Activated CD4-positive, alpha-beta T cell treated with anti-CD3 and anti-CD28 coated beads, Interleukin-2, amount 50 U/mL, for 16 hours (primary cell): Measurements from ENCODE around the gene CELF3.
"Not testable (repeated sequence)": the region's sequence is repeated elsewhere in the genome, so short reads cannot be mapped to it uniquely, and the experiment has no call there.

Experiments used
- DNase-seq: peaks from one replicate; pipeline ENCODE4 v3.0.0-alpha.2; 2020

The CELF3 gene

DNA sequence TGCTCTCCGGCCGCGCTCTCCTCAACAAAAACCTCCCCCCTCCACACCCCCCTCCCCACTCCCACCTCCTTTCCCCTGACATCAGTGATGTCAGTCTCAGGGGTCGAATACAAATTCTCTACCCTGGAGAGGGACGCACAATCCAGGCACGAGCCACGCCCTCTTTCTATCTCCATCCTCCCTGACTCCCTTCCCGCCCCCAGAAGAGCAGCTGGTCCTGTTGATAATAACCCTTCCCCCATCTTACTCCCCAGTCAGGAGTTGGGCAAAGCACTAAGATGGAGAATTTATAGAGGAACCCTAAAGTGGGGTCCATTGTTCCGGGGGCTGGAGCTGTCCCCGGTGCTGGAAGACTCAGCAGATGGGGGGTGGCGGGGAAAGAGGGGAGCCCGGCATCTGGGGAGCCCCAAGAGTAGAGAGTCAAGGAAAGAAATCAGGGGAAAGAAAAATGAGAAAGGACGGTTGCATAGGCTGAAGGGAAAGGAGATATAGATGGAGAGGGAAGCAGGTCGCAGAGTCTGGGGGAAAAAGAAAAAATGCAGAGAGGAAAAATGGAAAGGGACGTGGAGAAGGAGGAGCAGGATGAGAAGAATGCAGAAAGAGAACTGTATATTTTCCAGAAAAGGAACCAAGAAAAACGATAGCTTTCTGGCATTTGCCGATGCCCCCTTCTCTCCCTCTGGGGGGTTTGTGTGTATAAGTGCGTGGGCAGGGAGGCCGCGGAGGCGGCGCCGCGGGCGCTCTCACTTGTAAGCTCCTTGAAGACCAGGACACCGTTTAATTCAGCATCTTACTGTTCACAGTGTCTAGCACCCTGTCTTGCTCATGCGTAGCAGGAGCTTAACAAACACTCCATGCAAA, at the start of gene CELF3:
Gene CELF3 (minus strand): TSS at position 33 of the 861 bp plus-strand sequence. CDS start 783 bp downstream, outside the sequence.
- no peak for DNase-seq

DNA sequence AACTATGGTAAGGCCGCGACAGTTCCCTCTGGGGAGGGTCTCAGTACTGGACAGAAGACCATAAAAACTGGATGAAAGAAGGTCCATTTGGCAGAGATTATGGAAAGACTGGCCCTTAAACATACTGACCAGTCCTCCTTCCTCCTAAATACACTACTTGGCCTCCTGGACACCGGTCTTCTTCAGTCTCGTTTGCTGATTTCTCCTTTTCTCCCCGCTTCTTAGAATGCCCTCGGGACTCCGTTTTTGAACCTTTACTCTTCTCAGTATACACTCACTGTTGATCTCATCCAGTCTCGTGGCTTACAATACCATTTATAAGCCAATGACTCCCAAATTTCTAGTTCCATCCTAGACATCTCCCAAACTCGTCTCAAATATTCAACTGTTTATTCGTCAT, 47.4 kb upstream of the CELF3 start:
- DNase-seq, result no peak

DNA sequence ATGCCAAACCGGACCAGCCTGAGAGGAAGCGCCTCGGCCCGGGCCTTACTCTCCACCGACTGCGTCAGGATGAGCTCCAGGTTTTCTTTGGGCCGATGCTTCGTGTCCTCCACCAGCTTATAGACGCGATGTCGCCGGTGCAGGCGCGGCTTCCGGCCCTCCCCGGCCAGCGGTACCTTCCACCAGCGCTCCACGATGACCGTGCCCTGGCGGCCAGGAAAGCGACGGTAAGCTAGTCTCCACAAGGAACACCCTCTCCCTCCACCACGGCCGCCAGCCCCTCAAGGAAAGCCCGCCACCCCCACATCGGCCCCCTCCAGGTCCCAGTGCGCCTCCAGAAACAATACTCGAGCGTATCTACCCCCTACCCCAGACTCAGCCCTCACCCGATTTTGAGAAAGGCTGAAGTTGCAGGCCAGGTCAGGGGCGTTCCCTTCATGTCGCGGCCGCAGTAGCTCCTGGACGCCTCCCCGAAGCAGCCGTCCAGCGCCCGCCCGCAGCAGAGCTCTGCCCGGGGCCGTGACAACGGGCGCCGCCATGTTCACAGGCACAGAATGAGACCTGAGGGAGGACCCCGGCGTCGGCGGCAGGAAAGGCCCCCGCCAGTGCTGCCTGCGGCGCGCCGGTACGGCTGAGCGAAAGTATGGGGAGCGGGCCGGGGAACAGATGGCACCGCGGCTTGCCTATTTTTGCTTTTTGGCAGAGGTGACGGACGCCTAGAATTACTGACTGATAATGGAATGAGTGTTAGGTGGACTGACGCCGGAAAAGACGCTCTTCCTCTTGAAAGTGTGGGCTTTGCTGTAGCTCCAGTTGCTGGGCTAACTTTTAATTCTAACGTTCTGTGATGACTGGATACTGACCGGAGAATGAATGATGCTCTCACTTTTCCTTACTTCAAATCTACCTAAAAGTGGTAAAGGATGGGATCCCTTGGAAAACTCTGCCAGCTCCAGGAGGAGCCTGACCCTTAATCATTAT, 46.6 kb upstream of the CELF3 start, which contains the start of gene MRPL9:
Gene MRPL9 (minus strand): TSS at position 556 of the 981 bp plus-strand sequence. CDS start 17 bp downstream, at position 539.
- DNase-seq, result peak; percentile 93

DNA sequence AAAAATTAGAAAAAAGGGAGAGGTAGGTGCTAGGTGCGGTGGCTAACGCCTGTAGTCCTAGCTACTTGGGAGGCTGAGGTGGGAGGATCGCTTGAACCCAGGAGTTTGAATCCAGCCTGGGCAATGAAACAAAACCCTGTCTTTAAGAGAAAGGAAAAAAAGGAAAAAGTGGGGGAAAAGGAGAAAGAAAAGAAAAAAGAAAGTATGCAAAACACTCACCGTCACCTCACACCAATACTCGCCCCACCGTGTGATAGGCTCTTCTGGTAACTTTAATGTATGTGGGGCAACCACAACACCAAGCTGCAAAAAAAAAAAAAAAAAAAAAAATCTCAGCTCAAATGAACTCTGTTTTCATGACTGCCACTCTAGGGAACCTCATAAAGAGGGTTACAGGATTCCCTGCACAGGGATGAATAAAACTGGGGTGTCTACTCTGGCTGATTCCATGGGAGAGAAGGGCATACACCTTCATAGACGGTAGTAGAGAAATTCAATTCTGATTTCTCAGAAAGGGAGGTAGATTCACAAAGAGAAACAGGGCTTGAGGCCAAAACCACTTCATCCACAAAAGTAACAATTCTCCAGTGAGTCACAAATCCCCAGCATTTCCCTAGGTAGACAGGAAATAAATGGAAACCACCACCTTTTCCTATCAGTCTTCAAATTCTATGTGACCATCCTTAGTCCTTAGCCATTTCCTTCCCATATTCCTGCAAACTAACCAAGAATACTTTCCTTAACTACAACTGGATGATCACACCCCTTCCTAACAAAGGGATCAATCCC, 44.2 kb upstream of the CELF3 start:
- no peak for DNase-seq

DNA sequence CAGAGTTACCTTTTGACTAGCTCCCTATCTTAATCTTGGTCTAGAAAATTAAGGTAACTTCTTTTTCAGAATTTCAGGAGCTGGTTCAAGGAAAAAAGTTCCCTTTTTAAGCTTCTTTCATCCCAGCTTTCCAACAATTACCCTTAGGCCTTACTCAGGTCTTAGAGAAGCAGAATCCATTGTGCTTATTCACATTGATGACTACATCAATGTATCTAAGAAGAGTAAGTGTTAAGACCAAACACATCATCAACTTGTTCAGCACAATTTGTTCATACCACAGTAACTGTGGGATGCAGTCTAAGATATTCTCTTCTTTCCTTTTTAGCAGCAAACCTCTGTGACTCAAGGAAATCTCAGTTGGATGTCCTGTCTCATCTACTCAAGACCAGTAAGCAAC, 42.6 kb upstream of the CELF3 start:
- no peak for DNase-seq

DNA sequence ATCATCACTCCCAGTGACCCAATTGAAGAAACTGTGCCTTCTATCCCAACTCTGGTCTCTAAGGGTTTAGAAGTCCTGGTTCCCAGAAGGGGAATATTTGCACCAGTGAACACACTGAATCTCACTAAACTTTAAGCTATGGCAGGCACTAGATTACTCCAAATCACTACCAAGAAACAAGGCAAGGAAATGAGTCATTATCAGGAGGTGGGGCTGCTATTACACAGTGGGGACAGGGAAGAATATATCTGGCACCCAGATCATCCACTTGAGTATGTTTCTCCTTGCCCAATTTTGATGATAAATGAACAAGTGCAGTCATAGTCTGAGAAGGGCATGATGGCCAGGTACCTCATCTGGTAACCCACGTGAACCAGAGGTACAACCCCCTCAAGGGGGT, 39.7 kb upstream of the CELF3 start:
- peak; percentile 42 for DNase-seq

DNA sequence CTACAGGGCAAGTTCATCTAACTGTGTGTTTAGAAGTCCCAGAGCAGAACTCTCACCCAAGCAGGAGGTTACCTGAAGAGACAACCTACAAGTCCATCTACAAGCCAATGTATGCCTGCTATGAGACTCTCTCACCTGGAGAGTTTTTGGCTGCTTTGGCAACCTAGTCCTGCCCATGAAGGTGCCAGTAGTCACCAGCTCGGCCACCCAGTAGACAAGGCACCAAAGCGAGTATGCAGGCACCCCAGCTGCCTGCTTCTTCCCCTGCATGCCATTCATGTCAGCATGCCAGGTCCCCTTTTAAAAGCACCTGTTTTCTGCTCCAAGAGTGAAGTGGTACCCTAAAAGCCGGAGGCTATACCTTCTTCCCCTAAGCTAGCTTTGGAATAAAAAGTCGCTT, 24.9 kb upstream of the CELF3 start:
- no peak for DNase-seq

DNA sequence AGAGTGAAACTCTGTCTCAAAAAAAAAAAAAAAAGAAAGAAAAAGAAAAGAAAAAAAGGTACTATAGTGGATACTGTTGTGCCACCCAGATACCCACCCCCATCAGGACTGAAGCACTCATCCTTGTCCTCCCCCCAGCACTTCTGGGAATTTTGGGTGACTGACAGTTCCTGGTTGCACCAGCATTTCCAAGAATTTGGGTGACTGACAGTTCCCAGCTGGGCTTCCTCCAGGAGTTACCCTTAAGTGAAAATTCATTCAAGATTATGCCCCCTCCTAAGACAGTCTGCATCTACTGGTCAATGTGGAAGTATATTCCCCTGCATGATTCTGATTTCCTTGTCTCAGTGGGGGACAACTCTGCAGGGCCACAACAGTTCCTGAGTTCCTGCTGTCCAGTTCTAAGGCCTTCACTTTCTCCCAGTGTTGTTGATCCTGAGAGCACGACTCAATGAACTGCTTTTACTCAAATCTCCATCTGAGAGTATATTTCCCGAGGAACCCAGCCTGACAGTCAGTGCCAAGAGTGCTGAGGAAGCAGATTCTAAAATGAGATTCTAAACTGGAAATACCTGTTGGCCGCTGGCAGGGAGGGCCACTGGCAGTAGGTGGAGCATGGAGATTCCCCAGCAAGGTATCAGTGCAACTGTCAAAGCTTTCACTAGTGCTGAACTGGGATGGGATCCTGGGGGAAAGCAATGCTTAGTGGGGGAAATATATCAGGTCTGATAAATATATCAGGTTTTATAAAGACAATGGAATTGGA, 23.2 kb upstream of the CELF3 start:
- no peak for DNase-seq

DNA sequence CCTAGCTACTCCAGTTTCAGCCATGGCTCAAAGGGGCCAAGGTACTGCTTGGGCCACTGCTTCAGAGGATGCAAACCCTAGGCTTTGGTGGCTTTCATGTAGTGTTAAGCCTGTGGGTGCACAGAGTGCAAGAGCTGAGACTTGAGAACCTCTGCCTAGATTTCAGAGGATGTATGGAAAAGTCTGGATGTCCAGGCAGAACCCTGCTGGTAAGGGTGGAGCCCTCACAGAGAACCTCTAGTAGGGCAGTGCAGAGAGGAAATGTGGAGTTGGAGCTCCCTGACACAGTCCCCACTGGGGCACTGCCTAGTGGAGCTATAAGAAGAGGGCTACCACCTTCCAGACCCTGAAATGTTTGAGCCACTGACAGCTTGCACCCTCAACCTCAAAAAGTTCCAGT, 20.9 kb upstream of the CELF3 start:
- DNase-seq, result no peak

DNA sequence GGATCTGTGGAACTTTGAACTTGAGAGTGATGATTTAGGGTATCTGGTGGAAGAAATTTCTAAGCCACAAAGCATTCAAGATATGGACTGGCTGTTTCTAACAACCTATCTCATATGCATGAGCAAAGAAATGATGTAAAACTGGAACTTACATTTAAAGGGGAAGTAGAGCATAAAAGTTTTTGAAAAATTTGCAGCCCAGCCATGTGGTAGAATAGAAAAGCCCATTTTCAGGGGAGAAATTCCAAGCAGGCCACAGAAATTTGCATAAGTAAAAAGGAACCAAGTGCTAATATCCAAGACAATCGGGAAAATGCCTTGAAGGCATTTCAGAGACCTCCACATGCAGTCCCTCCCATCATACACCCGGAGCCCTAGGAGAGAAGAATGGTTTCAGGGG, 20.4 kb upstream of the CELF3 start:
- no peak for DNase-seq

DNA sequence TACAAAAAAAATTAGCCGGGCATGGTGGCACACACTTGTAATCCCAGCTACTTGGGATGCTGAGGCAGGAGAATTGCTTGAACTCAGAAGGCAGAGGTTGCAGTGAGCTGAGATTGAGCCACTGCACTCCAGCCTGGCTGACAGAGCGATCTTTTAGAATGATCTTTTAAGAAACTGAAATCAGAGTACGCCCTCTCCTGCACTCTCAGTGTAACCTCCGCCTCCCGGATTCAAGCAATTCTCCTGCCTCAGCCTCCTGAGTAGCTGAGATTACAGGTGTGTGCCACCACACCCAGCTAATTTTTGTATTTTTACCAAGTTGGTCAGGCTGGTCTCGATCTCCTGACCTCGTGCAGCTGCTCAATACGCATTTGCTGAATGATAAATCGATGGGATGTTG, 17.4 kb upstream of the CELF3 start:
- DNase-seq, result not testable (repeated sequence)

DNA sequence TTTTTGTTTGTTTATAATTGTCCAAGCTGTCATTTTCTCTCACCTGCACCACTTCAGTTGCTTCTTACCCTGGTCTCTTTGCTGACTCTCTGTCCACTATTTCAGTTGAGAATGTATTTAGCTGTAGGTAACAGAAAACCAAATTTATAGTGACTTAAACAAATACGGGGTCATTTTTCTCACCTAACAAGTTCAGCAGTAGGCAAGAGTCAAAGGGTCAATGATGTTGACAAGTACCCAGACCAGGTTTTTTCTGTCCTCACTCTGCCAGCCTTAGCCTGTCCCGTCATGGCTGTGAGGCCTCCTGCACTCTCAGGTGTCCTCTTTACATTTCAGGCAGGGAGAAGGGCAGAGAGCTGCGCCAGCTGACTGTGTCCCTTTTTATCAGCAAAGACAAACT, 16.5 kb upstream of the CELF3 start:
- DNase-seq, result no peak

DNA sequence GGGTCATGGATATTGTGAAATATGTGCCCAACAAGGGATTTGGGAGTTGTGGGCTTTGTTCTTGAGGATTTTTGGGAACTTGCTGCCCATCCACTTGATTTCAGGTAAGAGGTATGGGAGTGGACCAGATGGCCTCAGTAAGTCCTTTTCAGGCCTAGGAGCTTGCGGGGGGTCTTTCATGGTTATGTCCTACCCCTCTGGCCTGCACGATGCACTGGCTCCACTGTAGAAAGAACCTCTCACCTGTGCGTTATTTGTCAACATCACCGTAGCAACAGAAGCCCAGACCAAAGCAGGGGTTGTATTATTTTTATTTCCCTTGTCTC, 13.3 kb upstream of the CELF3 start:
- no peak for DNase-seq

DNA sequence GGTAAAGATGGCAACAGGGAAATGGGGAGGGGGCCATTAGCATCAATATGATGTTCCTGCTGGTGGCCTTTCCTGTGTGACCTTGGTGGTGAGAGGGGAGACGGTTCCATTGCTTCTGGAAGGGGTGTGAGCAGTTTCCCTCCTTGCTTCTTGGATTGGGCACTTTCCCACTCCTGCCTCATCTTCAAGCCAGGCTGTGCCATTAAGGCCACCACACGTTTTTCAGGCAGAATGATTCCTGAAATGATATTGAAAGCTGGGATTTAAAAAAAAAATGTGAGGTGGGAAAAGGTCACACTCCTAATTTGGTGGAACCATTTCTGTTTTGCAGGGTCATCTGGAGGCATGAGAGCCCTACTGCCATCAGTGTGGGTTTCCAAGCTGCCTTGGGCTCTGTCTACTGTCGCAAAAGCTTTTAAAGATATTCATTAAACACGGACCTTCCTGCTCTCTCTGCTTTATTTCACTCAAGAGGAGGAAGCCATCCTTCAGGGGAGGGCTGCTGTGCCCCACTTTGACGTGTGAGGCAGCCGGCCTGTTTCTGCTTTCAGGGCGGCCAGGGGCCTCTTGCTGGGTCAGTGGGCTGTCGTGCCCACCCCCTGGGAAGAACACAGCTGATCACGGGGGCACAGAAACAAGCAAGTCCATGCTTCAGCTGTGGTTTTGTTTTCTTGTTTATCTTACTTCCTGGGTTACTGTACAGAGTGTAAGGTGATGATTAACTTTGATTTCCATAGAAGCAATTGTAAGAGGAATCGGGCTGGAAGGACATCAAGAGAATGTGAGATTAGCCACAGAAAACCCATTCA, 12.8 kb upstream of the CELF3 start:
- DNase-seq, result no peak

DNA sequence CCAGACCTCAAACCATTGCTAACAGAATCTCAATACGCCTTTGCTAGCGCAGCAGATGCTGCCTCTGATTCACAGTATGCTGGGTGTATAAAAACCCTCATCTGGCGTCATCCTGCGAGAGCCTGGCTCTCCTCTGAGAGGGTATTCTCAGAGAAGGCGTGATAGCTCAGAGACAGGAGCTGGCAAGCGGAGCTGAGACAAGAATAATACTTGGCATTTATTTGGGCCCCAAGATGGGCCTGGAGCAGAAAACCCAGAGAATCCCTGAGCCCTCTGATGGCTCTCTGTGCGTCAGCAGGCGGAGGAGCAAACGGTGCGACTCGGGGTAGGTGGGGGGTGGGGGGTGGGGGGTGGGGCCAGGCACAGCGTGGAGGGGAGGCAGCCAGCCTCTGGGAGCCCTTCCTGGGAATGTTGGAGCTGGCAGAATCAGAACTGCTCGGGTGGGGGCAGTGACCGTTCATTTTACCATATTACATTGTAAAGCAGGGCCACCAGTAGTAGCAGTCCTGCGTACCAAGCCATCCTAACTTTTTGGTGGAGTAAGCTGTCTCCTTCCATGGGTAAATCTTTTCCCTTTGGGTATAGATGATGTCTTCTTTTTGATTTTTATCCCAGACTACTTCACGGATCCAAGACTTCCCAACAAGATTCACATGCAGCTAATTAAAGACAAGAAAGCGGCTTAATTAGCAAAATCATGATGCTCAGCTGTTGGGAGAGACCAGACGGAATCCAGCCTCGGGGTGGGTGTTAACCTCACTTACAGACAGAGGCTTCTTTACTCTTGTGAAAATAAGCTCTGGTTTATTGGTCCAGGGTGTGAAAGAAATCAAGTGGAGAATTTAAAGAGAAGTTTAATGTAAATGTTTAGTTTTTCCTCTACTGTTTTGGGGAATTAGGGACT, 11.8 kb upstream of the CELF3 start:
- DNase-seq, result no peak

DNA sequence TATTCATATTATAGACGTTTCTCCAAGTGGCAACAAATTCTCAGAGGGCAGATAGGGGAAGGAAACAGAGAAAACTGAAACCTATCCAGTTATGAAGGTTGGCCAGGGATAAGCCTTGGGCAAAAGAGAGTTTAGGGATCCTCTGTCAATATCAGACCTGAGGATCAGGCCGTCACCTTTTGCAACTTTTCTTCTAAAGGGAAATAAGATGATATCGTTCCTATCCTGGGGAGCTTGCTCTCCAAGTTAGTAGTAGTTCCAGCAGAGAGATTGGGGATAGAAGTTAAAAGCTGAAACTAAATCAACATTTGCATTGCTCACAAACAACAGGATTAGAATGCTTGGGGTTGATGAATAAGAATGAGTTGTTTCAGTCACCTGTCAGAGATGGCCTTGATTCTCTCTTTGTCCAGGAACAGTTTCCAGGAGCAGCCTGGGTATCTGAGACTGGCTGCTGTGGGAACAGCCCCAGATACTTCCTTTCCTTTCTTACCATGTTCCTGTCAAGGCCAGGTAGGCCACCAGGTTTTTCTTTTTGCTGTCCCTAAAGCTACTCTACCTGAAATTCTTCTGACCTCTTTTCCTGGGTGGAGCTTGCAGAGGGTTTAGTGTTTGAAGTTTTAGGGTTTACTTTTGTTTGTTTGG, 7.2 kb upstream of the CELF3 start:
- DNase-seq, result no peak

DNA sequence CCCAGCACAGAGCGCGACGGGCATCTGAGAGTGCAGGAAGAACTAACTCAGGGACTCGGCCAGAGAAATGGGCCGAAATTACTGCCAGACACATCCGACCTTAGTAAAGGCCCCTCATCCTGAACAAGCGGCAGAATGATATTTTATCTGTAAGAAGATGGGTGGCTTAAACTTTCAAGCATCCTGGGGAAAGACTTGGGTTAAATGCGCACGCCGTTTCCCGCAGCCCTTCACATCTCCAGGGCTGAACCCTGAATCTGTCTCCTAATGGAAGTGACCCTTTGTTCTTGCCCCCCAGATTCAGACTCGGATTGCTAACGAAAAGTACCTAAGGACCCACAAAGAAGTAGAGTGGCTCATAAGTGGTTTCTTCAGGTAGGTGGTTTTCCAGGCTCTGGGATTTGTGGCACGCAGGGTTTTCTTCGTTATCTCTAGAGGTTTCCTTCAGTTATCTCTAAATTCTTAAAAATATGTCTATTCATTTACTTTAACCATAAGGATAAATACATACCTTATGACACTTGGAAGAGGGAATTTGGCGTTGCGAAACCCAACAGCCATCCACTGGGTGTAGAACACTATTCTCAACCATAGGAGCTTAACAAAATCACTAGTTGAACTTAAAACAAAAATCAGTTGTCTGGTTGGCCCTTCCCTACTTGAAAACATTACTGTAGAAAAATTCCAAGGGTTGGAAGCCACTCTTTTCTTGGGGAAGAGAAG, 5.3 kb upstream of the CELF3 start:
- DNase-seq, result no peak

DNA sequence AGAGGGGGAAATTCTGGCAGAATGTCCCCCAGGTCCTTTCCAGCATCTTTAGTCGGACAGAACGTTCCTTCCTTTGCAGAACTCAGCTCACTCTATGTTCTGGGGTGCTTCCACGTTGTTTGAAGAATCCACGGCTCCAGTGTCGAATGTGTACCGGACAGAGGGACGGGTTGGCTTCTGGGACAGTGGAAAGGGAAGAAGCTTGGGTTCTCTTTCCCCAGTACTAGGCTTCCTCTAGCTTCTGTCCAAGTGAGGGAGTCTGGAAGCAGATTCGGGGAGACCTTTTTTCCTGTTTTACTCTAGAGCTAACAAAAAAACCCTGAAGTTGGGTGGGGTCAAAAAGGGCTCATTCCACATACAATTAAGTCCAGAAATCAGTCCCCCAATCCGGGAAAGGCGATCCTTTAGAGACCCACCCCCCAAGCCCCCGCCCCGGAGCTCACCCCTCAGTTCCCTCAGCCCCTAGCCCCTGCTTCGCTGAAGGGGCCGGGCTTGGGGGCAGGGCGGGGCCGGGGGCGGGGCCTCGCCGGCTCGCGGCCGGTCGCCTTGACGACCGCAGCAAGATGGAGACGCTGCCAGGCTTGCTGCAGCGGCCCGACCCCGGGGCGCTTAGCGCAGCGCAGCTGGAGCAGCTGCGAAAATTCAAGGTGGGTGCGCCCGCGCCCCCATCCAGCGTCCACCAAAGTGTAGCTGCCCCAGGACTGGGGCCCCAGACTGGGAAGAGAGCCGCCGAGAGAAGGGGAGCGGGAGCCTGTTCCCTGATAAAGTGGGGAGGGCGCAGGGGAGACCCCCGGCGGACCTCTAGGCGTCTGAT, 4.6 kb upstream of the CELF3 start, which contains the start of gene RIIAD1:
Gene RIIAD1 (plus strand): TSS at position 549 of the 814 bp plus-strand sequence. CDS start 15 bp downstream, at position 564.
- DNase-seq, result peak; percentile 22
